ENCODE data around the gene ATP6V1F. TPM values are rescaled to one million over a fixed set of nuclear protein-coding genes. Genes with fewer than 3 reads are reported as not detected.

Gene ATP6V1F
- total RNA-seq, 1 experiment from 2014 or later, result 169 TPM

- Histone ChIP-seq H3K27me3 (ENCODE audit: insufficient read depth, low read depth) (peaks cover 10% of the 10 kb centered on the region), H3K36me3 (ENCODE audit: low read depth) (no peaks in the 10 kb centered on the region), H3K4me1 (replicated peaks; ENCODE audit: insufficient read depth) (no peaks in the 10 kb centered on the region), H3K27ac (no peak overlapping the region), H3K4me3 (no peak overlapping the region), H3F3A (ENCODE audit: insufficient read depth, low read depth) (no peaks in the 10 kb centered on the region), H3K9me2 (ENCODE audit: insufficient read depth) (no peaks in the 10 kb centered on the region), H3K9me3 (ENCODE audit: insufficient read depth, low read depth) (no peaks in the 10 kb centered on the region), H3K79me2 (ENCODE audit: low read depth) (no peaks in the 10 kb centered on the region), H3K4me2 (no peak overlapping the region), H4K20me1 (ENCODE audit: insufficient read depth) (no peaks in the 10 kb centered on the region), H2AFZ (no peak overlapping the region)
- TF ChIP-seq EZH2 (IDR thresholded peaks at IDR 0.05; ENCODE audit: low read depth), result no peak
- TF ChIP-seq, protein P1, sequence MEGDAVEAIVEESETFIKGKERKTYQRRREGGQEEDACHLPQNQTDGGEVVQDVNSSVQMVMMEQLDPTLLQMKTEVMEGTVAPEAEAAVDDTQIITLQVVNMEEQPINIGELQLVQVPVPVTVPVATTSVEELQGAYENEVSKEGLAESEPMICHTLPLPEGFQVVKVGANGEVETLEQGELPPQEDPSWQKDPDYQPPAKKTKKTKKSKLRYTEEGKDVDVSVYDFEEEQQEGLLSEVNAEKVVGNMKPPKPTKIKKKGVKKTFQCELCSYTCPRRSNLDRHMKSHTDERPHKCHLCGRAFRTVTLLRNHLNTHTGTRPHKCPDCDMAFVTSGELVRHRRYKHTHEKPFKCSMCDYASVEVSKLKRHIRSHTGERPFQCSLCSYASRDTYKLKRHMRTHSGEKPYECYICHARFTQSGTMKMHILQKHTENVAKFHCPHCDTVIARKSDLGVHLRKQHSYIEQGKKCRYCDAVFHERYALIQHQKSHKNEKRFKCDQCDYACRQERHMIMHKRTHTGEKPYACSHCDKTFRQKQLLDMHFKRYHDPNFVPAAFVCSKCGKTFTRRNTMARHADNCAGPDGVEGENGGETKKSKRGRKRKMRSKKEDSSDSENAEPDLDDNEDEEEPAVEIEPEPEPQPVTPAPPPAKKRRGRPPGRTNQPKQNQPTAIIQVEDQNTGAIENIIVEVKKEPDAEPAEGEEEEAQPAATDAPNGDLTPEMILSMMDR (conservative IDR thresholded peaks at IDR 0.05), result no peak
- BruUV-seq (replicated peaks), result no TSS peak
- ChIA-PET POLR2A (ENCODE audit: unreplicated experiment) (no interaction called here), CTCF (no interaction called here)
- intact Hi-C loops (cut with micrococcal nuclease; ENCODE audit: unreplicated experiment), result no loop called here
- DNase-seq, result no peak
These were observed 51.4 kb downstream of the ATP6V1F start for GRCh38 chr7:128913870-128914565.

GRCh38 chr7:128914566-128915151, 52.0 kb downstream of the ATP6V1F start:
- intact Hi-C loops (cut with micrococcal nuclease; ENCODE audit: unreplicated experiment), result no loop called here
- CTCF ChIA-PET, result no interaction called here
- DNase-seq, result no peak

GRCh38 chr7:128915271-128915819, 52.7 kb downstream of the ATP6V1F start:
- DNase-seq, result no peak
- Histone ChIP-seq H3K27ac (no peak overlapping the region), H3K9me2 (ENCODE audit: insufficient read depth) (no peaks in the 10 kb centered on the region), H3K4me3 (no peak overlapping the region), H3K79me2 (ENCODE audit: low read depth) (no peaks in the 10 kb centered on the region), H4K20me1 (ENCODE audit: insufficient read depth) (no peaks in the 10 kb centered on the region), H3F3A (ENCODE audit: insufficient read depth, low read depth) (no peaks in the 10 kb centered on the region), H3K4me1 (replicated peaks; ENCODE audit: insufficient read depth) (no peaks in the 10 kb centered on the region), H3K9me3 (ENCODE audit: insufficient read depth, low read depth) (no peaks in the 10 kb centered on the region), H3K27me3 (ENCODE audit: insufficient read depth, low read depth) (peaks cover 19% of the 10 kb centered on the region), H3K36me3 (ENCODE audit: low read depth) (no peaks in the 10 kb centered on the region), H2AFZ (no peak overlapping the region), H3K4me2 (no peak overlapping the region)
- ChIA-PET CTCF (no interaction called here), POLR2A (ENCODE audit: unreplicated experiment) (no interaction called here)
- TF ChIP-seq, protein P1 (conservative IDR thresholded peaks at IDR 0.05), result no peak
- no peak for TF ChIP-seq EZH2 (IDR thresholded peaks at IDR 0.05; ENCODE audit: low read depth)
- intact Hi-C loops (cut with micrococcal nuclease; ENCODE audit: unreplicated experiment), result no loop called here
- no TSS peak for BruUV-seq (replicated peaks)

More at GRCh38 chr7:128914566-128915151, 52.0 kb downstream of the ATP6V1F start:
- Histone ChIP-seq H3K4me3 (no peak overlapping the region), H2AFZ (no peak overlapping the region), H3F3A (ENCODE audit: insufficient read depth, low read depth) (no peaks in the 10 kb centered on the region), H3K9me3 (ENCODE audit: insufficient read depth, low read depth) (no peaks in the 10 kb centered on the region), H3K27ac (no peak overlapping the region), H3K27me3 (ENCODE audit: insufficient read depth, low read depth) (peaks cover 14% of the 10 kb centered on the region), H4K20me1 (ENCODE audit: insufficient read depth) (no peaks in the 10 kb centered on the region), H3K36me3 (ENCODE audit: low read depth) (no peaks in the 10 kb centered on the region), H3K9me2 (ENCODE audit: insufficient read depth) (no peaks in the 10 kb centered on the region), H3K79me2 (ENCODE audit: low read depth) (no peaks in the 10 kb centered on the region), H3K4me2 (no peak overlapping the region), H3K4me1 (replicated peaks; ENCODE audit: insufficient read depth) (no peaks in the 10 kb centered on the region)
- no TSS peak for BruUV-seq (replicated peaks)
- TF ChIP-seq EZH2 (IDR thresholded peaks at IDR 0.05; ENCODE audit: low read depth), result no peak
- TF ChIP-seq, protein P1 (conservative IDR thresholded peaks at IDR 0.05), result no peak
- POLR2A ChIA-PET (ENCODE audit: unreplicated experiment), result no interaction called here

Other genes with a start within 250 kb of the ATP6V1F start
- gene GARIN1A, start 190.6 kb upstream of the ATP6V1F start, total RNA-seq (2021), result 0.57 and 0.78 TPM in 2 replicates
- 109 and 152 TPM in 2 replicates for gene CALU, start 123.5 kb upstream of the ATP6V1F start, total RNA-seq (2021)
- gene OPN1SW, start 87.1 kb upstream of the ATP6V1F start, total RNA-seq (2021), result not detected in 2 replicates
- gene CCDC136, start 70.9 kb upstream of the ATP6V1F start, total RNA-seq (2021), result 7.1 and 9.8 TPM in 2 replicates
- gene FLNC, start 32.5 kb upstream of the ATP6V1F start, total RNA-seq (2021), result 75.5 and 96.6 TPM in 2 replicates
- 9.9 and 15.4 TPM in 2 replicates for gene KCP, start 47.9 kb downstream of the ATP6V1F start, total RNA-seq (2021)
- 3.4 and 5.8 TPM in 2 replicates for gene IRF5, start 75.1 kb downstream of the ATP6V1F start, total RNA-seq (2021)
- 56.6 and 59.2 TPM in 2 replicates for gene TNPO3, start 192.3 kb downstream of the ATP6V1F start, total RNA-seq (2021)

Measured in PC-9 (cell line).